ENCODE data around the gene DTX3.

DNA sequence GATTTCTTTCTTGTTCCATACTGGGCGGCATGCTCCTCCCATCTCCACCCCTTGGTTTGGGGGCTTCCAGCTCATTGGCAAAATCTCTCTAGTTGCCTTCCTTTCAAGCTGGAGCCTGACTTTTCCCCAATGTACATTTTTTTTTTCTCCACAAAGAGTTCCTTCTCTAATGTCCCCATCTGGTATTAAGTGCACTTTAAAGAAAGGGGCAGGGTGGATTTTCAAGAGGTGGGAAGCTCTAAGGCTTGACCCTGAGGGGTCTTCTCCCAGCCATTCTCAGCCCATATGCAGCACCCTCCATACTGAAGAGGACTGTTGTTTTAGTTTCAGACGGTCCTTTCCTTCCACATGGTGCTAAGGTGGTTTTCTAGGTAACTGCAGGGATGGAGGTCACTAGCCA lies 19.5 kb upstream of the DTX3 start:
- TF ChIP-seq SUZ12 (IDR thresholded peaks at IDR 0.05; ENCODE audit: extremely low read depth, insufficient read depth, insufficient read length) (no peak), YY1 (IDR thresholded peaks at IDR 0.05; ENCODE audit: insufficient read depth, insufficient read length) (no peak)
